Stimulated activated CD4-positive, alpha-beta T cell treated with anti-CD3 and anti-CD28 coated beads, TNF-alpha, amount 100 ng/mL, for 24 hours (primary cell): ENCODE measurements around the gene SPATA16.
"Not testable (repeated sequence)": the region's sequence is repeated elsewhere in the genome, so short reads cannot be mapped to it uniquely, and the experiment has no call there.

Source experiments
- DNase-seq, 3 experiments: peaks; one replicate each; pipeline ENCODE4 v3.0.0-alpha.2; 2020; ENCODE audit warnings: low read depth in 3 of 3

Gene SPATA16

GRCh38 chr3:173064631-173065030 is 76.4 kb downstream of the SPATA16 start:
- no peak for DNase-seq

GRCh38 chr3:173058229-173058628 is 82.8 kb downstream of the SPATA16 start:
- no peak for DNase-seq

- no peak for DNase-seq
Measured at GRCh38 chr3:173055228-173055933, 85.7 kb downstream of the SPATA16 start.

GRCh38 chr3:173049360-173049759 is 91.7 kb downstream of the SPATA16 start:
- DNase-seq: no peak

- no peak for DNase-seq
Measured at GRCh38 chr3:173045770-173046382, 95.2 kb downstream of the SPATA16 start.

DNA sequence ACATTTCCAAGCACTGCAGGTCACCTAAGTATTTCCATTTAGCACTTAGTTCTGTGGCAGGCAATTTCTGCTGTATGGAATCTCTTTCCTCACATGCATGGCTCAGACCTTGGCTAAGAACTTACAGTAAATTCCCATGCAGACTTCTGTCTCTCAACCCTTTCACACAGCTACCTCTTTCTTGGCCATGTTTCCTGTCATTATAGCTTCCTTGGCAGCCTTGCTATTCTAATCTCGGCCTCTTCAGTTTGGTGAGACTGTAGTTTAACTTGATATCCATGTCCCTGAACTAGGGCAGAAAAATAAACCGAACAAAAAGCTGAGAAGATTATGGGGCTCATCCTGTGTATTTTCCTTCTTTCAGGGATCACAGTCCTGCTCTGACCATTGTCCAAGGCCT is 96.0 kb downstream of the SPATA16 start:
- no peak for DNase-seq

- no peak for DNase-seq
Measured at GRCh38 chr3:173043757-173044156, 97.3 kb downstream of the SPATA16 start.

DNA sequence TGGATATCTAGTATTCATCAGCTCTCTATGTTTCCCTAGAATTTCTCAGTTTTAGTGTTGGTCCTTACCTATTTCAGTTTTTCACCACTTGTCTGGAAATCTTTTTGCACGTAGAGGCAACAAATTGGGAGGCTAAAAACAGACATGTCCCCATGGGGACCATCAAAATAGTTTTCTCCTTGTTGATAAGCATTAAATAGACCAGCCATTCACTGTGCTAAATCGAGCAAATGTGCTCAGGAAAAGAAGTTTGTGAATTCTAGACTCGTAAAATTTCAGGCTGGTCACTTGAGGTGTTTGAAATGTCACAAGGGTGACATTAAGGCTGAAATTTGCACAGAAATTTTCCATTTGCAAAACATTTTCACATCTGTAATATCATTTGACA is 102.6 kb downstream of the SPATA16 start:
- no peak for DNase-seq

- DNase-seq: no peak
Measured at GRCh38 chr3:173037840-173038483, 103.1 kb downstream of the SPATA16 start.

GRCh38 chr3:173030273-173030672 is 110.8 kb downstream of the SPATA16 start:
- no peak for DNase-seq

DNA sequence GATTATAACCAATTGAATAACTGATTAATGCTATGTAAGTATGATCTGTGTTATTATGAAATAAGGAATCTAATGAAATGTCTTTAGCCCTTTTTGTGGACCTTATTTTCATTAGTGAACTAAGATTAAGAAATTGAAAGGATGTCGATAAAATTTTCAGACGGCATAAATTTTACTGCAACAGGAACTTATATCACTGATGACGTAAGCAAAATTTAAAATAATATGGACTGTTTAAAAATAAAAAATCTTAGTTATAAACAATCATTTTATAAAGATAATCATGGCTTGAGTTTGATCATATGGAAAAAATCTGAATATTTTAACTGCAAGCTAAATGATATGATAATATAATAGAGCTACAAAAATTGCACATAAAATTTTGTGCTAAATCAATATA is 112.7 kb downstream of the SPATA16 start:
- DNase-seq: no peak

GRCh38 chr3:173027429-173027828 is 113.6 kb downstream of the SPATA16 start:
- no peak for DNase-seq

DNA sequence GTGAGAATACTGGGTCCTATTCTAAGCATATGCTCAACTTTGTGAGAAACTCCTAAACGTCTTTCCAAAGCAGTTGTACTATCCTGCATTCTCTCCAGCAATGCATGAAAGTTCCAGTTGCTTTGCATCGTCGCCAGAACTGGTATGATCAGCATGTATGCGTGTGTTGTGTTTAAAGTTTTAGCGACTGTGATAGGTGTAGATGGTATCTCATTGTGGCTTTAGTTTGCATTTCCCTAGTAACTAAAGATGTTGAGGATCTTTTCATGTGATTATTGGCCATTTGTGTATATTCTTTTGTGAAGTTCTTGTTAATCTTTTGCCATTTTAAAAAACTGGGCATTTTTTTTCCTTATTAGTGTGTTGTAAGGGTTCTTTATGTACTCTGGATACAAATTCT is 115.1 kb downstream of the SPATA16 start:
- no peak for DNase-seq

DNA sequence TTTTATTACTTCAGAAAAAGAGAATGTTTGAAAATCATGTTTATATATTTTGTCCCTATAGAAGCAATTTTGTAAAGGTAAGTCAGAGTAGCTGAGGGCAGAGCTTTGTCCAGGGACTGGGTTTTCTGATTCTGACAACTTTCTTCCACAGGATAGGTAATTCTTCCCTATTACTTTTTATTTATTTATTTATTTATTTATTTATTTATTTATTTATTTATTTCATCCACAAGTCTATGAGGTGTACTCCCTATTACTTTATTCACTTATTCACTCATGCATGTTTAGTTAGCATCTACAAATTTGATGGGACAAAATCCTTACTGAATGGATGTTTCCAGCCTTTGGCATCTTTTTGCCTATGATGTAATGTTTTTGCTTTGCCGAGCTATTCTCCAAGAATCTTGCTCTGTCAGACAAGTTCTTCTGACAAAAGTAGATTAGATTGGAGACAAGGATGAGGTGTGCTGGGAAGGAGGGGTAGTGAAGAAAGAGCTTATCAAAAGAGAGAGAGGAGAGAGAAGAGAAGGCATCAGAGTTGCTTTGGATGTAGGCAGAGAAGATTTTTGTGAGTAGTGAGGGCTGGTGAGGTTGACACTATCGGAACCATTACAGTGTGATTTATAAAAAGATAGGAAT is 119.4 kb downstream of the SPATA16 start:
- DNase-seq: no peak

DNA sequence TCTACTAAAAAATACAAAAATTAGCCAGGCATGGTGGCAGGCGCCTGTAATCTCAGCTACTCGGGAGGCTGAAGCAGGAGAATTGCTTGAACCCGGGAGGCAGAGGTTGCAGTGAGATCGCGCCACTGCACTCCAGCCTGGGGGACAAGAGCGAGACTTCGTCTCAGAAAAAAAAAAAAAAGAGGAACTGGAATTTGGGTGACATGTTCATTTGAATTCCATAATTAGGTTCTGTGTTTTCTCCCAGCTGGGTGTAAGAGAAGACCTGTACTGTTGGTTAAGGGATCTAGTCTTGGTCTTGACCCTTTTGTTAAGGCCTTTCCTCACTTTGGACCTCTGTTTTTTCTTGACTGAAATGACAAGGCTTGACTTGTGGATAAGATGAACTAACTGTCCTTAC is 120.9 kb downstream of the SPATA16 start:
- DNase-seq: not testable (repeated sequence)

DNA sequence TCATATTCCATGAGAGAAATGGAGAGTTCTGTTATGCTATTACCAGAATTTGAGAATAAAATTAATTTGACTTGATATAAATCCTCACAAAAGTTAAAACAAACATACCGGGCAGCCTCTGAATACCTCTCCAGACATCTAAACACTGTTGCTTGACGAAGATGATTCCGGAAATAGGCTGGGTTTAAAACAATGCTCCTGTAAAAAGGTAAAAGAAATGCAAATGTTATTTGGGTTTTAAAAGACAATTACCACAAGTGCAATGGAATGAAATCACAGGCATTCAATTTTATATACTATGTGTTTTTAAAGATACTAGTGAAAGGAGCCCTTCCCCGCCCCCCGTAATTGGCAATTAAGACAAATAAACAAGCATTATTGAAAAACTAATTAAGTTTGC is 121.7 kb downstream of the SPATA16 start:
- no peak for DNase-seq

- no peak for DNase-seq
Measured at GRCh38 chr3:173018758-173019157, 122.3 kb downstream of the SPATA16 start.

DNA sequence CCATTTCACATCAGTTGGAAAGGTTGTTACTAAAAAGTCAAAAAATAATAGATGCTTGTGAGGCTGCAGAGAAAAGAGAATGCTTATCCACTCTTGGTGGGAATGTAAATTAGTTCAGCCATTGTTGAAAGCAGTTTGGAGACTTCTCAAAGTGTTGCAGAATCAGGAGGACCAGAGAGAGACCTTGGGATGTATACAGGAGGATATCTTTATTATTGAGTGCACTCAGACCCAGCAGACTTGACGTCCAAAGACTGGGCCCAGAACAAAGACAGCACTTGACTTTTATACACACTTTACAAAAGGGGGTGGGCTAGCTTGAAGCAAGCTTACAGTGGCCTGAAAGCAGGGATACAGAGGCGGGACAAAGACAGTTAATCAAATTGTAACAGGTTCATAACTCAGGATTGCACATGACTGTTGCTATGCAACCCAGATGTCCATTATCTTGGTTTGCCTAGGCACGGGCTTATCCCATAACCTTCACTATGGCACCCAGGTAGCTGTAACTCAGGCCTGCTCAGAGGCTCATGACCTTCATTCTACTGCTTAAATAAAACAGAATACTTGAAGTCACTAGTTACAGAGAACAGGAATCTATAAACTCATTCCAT is 127.7 kb downstream of the SPATA16 start:
- no peak for DNase-seq

DNA sequence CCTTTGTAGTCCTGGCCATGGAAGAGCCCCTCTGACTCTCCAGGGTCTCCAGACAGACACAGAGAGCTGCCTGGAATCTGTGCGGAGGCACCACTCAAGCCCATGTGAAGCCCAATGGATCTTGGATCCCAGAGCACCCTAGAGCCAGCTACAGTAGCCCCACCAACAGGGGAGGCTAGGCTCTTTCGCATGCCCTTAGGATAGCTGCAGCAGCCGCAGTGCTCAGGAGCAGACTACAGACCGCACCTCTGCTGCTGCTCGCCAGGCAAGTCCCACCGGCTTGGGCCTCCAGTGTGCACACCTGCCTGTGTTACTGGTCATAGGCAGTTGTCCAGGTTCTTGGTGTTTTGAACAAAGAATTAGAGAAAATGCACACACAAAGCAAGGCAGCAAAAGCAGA is 131.6 kb downstream of the SPATA16 start:
- no peak for DNase-seq

DNA sequence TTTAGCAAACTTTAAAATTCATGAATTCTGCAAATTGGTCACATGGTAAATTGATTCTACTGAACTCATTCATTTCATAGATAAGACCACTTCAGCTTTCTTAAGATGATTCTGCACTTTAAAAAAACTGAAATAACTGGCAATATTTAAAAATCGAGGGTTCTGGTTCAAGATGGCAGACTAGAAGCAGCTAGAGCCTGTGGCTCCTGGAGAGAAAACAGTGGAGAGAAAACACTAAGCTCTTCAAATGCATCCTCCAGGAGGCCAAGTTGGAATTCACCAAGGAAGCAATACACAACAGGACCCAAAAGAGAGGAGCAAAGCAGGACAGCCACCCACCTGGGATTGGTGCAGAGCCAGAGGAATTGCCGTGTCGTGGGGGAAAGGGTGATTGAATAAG is 132.1 kb downstream of the SPATA16 start:
- no peak for DNase-seq

DNA sequence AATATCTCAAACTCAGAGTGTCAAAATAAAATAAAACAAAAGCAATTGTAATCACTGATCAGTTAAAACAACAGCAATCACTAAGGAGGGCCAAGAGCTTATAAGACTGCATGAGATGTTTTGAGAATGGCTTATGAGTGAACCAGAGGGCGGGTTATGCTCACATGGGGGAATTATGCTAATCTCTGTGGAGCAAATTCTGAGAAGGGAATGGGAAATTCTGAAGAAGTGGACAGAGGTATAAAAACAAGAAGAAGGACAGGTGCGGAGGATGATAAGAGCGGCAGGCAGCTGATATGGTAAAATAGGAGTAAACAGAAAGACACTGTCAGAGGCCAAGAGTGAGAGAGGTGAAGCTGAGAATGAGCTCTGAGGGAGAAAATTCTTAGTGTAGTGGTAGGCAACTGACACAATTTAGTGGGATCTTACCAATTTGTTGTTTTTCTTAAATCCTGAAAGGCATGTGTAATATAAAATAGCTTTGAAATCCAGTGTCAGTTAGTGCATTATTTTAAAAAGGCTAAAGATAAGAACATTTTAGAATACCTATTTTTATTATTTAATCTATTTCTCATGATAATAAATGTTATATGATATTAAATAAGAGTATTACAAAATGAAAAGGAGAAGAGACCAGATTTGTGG is 133.8 kb downstream of the SPATA16 start:
- DNase-seq: no peak

DNA sequence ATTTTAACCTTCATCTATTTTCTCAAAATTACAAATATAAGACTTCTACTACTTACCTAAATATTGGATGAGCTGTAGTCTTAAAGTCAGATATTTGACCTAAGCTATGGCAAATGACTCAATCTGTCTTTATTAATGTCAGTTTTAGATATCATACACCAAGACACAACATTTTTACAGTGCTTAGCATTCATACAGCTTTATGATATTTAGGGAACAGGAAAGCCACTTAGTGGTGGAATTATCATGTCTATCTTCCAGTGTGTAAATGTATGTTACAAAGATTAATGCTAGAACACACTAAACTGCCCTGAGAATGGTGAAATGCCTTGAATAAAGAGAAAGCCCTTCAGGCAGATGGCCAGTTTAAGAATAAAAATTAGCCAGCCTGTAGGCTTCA is 135.0 kb downstream of the SPATA16 start:
- DNase-seq: no peak
